PC-9 (cell line): ENCODE data around the gene TBC1D9B. TPM values are rescaled to one million over a fixed set of nuclear protein-coding genes. Genes with fewer than 3 reads are reported as not detected.

Source experiments
- BruUV-seq: library from RNA; stranded (reverse); fragments of 400-500 nt; replicated peaks from 2 replicates; lab custom pipeline; 2021; lab: Mats Ljungman, UMichigan
- CTCF ChIA-PET: fragments of 300-600 bp; sonication (Branson Sonifier 250); formaldehyde crosslinking; loops from one replicate; lab custom pipeline; 2022; ENCODE audit warnings: antibody characterized with exemption; lab: Charles Lee
- POLR2A ChIA-PET: fragments of 300-600 bp; sonication (Branson Sonifier 250); formaldehyde crosslinking; loops from one replicate; lab custom pipeline; 2022; ENCODE audit warnings: antibody characterized with exemption; ENCODE audit not compliant: unreplicated experiment; lab: Charles Lee
- DNase-seq, 2 experiments: peaks; one replicate each; pipeline versions ENCODE4 v3.0.0 to v3.0.0-alpha.2; 2015 to 2022; ENCODE audit warnings: mixed read lengths in 1 of 2
- H2AFZ ChIP-seq: fragments of 200-600 bp; sonication (generic); 2 replicates; pipeline ENCODE4 v1.8.1; 2017; ENCODE audit warnings: antibody characterized with exemption
- H3F3A ChIP-seq: fragments of 200-600 bp; sonication (generic); 2 replicates; pipeline ENCODE4 v1.8.1; 2017; ENCODE audit warnings: antibody characterized with exemption, mild to moderate bottlenecking, low read depth; ENCODE audit not compliant: insufficient read depth
- H3K27ac ChIP-seq: fragments of 200-600 bp; sonication (generic); 2 replicates; pipeline ENCODE4 v1.6.1; 2016; ENCODE audit warnings: mixed run types
- H3K27me3 ChIP-seq: fragments of 200-600 bp; sonication (generic); 2 replicates; pipeline ENCODE4 v1.6.1; 2016; ENCODE audit warnings: low read depth, mixed run types; ENCODE audit not compliant: insufficient read depth
- H3K36me3 ChIP-seq: fragments of 200-600 bp; sonication (generic); 2 replicates; pipeline ENCODE4 v1.6.1; 2016; ENCODE audit warnings: low read depth, mixed run types
- H3K4me1 ChIP-seq: fragments of 200-600 bp; sonication (generic); replicated peaks from 2 replicates; pipeline ENCODE4 v1.6.1; 2016; ENCODE audit warnings: mixed run types; ENCODE audit not compliant: insufficient read depth
- H3K4me2 ChIP-seq: fragments of 200-600 bp; sonication (generic); 2 replicates; pipeline ENCODE4 v1.6.1; 2017; ENCODE audit warnings: mixed run types
- H3K4me3 ChIP-seq: fragments of 200-600 bp; sonication (generic); 2 replicates; pipeline ENCODE4 v1.6.1; 2016; ENCODE audit warnings: mixed run types
- H3K79me2 ChIP-seq: fragments of 200-600 bp; sonication (generic); 2 replicates; pipeline ENCODE4 v1.6.1; 2017; ENCODE audit warnings: low read depth, mixed run types
- H3K9me2 ChIP-seq: fragments of 200-600 bp; sonication (generic); 2 replicates; pipeline ENCODE4 v1.8.1; 2017; ENCODE audit warnings: mild to moderate bottlenecking; ENCODE audit not compliant: insufficient read depth
- H3K9me3 ChIP-seq: fragments of 200-600 bp; sonication (generic); 2 replicates; pipeline ENCODE4 v1.8.1; 2016; ENCODE audit warnings: low read depth; ENCODE audit not compliant: insufficient read depth
- H4K20me1 ChIP-seq: fragments of 200-600 bp; sonication (generic); 2 replicates; pipeline ENCODE4 v1.8.1; 2017; ENCODE audit not compliant: insufficient read depth
- EZH2 ChIP-seq: fragments of 200-600 bp; sonication (generic); IDR thresholded peaks from 2 replicates; pipeline ENCODE4 v1.8.0; 2017; ENCODE audit warnings: antibody characterized with exemption, low read depth
- intact Hi-C: fragments of 100-400 bp; cut with micrococcal nuclease; formaldehyde crosslinking; loops from one replicate; pipeline ENCODE4 v1.10.0; 2022; ENCODE audit not compliant: unreplicated experiment
- total RNA-seq: library from RNA; stranded (reverse); gene quantifications from 2 replicates; pipeline ENCODE4 v1.2.3, GENCODE V29; 2021
- TF ChIP-seq, protein P1 (sequence below): fragments of 200-600 bp; sonication (generic); conservative IDR thresholded peaks from 2 replicates; pipeline ENCODE4 v1.6.1; 2017; ENCODE audit warnings: mixed run types, antibody characterized with exemption, mild to moderate bottlenecking, moderate library complexity

TBC1D9B gene
- total RNA-seq, 1 experiment from 2014 or later: 118 TPM

DNA sequence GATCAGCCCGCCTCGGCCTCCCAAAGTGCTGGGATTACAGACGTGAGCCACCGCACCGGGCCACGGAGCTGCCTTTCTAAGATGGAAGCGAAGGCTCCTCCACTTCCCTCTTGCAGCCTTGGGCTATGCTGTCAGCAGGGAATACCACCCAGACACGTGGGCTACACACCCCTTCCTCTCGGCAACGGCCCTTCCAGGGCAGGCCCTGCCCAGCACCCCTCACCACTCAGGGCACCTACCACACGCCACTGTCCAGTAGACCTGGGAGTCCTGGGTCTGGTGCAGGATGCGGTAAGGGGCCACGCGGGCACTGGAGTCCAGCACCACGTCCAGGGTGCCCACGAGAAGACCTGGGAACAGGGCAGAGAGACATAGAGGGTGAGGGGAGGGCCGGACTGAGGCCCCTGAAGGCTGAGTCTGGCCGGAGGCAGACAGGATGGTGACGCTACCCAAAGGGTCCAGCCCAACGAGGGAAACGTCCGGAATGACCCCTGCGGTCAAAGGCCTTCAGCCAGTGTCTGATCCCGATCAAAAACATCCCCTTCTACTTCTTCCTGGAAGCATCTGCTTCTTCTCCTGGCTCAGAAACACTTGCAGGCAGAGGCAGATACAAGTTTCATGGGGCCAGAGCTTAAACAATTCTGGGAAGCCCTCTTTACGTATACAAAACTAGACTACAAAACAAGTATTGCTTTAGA is 3.1 kb downstream of the TBC1D9B start:
- POLR2A ChIA-PET: interaction anchor here (0.6 kb wide), 1 partner anchor 316 kb away, joined by 3 read pairs; no protein-coding TSS in a partner anchor
- Histone ChIP-seq H2AFZ (no peak overlapping the region), H3K36me3 (peaks cover 4% of the 10 kb centered on the region; the same call in 1 of the 2 replicates), H3F3A (peaks cover 13% of the 10 kb centered on the region), H4K20me1 (peaks cover 6% of the 10 kb centered on the region; the same call in 1 of the 2 replicates), H3K4me3 (no peak overlapping the region), H3K9me2 (no peaks in the 10 kb centered on the region), H3K4me2 (no peak overlapping the region), H3K4me1 (peaks cover 10% of the 10 kb centered on the region), H3K79me2 (peaks cover 24% of the 10 kb centered on the region), H3K9me3 (no peaks in the 10 kb centered on the region), H3K27me3 (no peaks in the 10 kb centered on the region), H3K27ac (no peak overlapping the region)
- CTCF ChIA-PET: no interaction called here
- intact Hi-C loops: loop anchor here (5.0 to 10.0 kb wide), 4 partner anchors 100 to 188 kb away; partner anchors contain the start of genes MAML1 and MGAT4B
- no TSS peak for BruUV-seq
- no peak for DNase-seq
- TF ChIP-seq, protein P1, sequence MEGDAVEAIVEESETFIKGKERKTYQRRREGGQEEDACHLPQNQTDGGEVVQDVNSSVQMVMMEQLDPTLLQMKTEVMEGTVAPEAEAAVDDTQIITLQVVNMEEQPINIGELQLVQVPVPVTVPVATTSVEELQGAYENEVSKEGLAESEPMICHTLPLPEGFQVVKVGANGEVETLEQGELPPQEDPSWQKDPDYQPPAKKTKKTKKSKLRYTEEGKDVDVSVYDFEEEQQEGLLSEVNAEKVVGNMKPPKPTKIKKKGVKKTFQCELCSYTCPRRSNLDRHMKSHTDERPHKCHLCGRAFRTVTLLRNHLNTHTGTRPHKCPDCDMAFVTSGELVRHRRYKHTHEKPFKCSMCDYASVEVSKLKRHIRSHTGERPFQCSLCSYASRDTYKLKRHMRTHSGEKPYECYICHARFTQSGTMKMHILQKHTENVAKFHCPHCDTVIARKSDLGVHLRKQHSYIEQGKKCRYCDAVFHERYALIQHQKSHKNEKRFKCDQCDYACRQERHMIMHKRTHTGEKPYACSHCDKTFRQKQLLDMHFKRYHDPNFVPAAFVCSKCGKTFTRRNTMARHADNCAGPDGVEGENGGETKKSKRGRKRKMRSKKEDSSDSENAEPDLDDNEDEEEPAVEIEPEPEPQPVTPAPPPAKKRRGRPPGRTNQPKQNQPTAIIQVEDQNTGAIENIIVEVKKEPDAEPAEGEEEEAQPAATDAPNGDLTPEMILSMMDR: no peak
- no peak for TF ChIP-seq EZH2

DNA sequence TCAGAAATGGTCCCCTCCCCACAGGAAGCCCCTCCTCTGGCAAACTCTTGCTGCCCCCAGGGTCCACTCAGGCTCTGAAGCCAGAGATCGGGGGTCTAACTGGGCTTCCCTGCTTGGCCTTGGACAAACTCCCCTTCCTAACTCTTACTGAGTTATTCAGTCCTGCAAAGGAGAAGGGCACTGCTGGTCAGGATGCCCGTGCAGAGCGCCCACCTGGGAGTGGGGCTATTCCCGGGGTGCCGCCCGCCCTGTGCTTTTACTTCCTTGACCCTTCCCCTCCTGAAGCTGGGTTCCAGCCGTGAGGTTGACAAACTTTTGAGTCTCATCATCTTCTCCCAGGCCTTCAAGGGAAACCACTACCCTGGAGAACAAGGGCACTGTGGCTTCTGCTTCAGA is 4.9 kb downstream of the TBC1D9B start:
- intact Hi-C loops: loop anchor here (10.0 kb wide), 2 partner anchors 98 to 168 kb away; partner anchors contain the start of genes MAML1 and MGAT4B
- H3K79me2 ChIP-seq: peaks cover 24% of the 10 kb centered on the region

DNA sequence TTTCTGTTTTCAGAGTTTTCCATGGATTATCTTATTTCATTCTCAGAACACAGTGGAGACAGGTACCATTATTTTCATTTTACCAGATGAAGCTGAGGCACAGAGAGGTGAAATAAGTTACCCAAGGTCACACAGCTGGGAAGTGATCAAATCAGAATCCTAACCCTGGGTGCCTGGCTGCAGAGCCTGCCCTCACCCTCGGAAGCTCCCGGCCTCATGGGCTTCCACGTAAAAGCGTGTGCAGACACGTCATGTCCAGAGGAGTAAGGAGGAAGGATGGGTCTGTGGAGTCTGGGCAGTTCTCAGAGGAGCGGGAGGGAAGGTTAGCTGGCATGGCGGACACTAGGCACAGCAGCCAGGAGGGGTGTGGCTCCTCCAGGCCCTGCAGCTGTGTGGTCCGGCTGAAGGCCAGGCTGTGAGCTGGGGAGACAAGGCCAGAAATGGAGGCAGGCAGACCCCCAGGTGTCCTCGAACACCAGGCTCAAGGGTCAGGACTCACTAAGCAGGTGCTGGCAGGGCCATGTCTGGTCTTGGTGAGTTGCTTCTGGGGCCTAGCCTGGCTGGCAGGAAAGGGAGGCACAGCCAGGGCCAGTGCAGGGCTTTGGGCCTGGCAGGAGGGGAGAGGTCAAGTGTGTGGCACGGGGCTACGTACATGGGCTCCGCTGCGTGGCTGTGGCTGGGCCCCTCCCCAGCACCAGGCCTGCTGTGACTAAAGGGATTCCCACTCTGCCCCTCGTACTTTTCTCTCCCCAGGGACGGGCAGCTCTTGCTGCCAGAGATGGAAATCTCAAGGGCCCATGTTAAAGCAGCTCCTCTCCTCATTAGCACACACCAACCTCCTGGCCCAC is 5.6 kb downstream of the TBC1D9B start:
- Histone ChIP-seq H3K36me3 (peaks cover 11% of the 10 kb centered on the region), H3K27ac (no peak overlapping the region), H3K4me3 (no peak overlapping the region), H3K27me3 (no peaks in the 10 kb centered on the region), H3F3A (peaks cover 12% of the 10 kb centered on the region), H3K79me2 (peaks cover 24% of the 10 kb centered on the region), H3K4me1 (peaks cover 10% of the 10 kb centered on the region), H2AFZ (no peak overlapping the region), H3K9me2 (no peaks in the 10 kb centered on the region), H3K4me2 (no peak overlapping the region), H4K20me1 (peaks cover 6% of the 10 kb centered on the region; the same call in 1 of the 2 replicates), H3K9me3 (no peaks in the 10 kb centered on the region)
- TF ChIP-seq, protein P1: no peak
- no peak for TF ChIP-seq EZH2
- CTCF ChIA-PET: no interaction called here
- POLR2A ChIA-PET: no interaction called here
- no TSS peak for BruUV-seq
- no peak for DNase-seq
- intact Hi-C loops: loop anchor here (10.0 kb wide), 2 partner anchors 97 to 167 kb away; partner anchors contain the start of genes MAML1 and MGAT4B

More for the DNA sequence above, 4.9 kb downstream of the TBC1D9B start:
- Histone ChIP-seq H3K4me3 (no peak overlapping the region), H3K9me3 (no peaks in the 10 kb centered on the region), H3K4me1 (peaks cover 10% of the 10 kb centered on the region), H3K9me2 (no peaks in the 10 kb centered on the region), H3K27ac (no peak overlapping the region), H3F3A (peaks cover 13% of the 10 kb centered on the region), H3K36me3 (peaks cover 8% of the 10 kb centered on the region), H2AFZ (no peak overlapping the region), H3K4me2 (no peak overlapping the region), H3K27me3 (no peaks in the 10 kb centered on the region), H4K20me1 (peaks cover 6% of the 10 kb centered on the region; the same call in 1 of the 2 replicates)
- DNase-seq: no peak
- no TSS peak for BruUV-seq
- ChIA-PET POLR2A (no interaction called here), CTCF (no interaction called here)
- no peak for TF ChIP-seq EZH2
- TF ChIP-seq, protein P1: no peak
